ENCODE measurements around the gene POTED.
"Not testable (repeated sequence)": the region's sequence is repeated elsewhere in the genome, so short reads cannot be mapped to it uniquely, and the experiment has no call there.

The POTED gene

DNA sequence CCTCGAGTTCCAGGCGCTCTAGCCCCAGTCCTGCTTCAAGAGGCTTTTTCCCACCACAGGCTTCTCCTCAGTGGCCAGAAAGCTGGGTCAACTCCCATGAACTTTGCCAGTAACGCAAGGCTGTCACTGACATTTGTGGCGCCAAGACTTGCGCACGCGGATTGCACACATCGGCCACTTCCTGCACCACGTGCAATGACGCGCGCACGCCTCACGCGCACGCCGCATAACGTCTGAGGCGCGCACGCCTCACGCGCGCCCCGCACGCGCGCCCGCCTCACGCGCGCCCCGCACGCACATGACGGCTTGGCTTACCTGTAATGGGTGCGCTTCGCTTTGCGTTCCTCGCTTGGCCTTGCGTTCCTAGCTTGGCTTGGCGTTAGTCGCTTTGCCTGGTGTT, at the start of gene POTED:
POTED (plus strand) TSS at position 301 of the 400 bp plus-strand sequence. CDS start 452 bp downstream, outside the sequence.
- not testable (repeated sequence) for H3K27ac Mint-ChIP-seq; H3K9me3 Mint-ChIP-seq; H3K4me3 Mint-ChIP-seq; H3K36me3 Mint-ChIP-seq; DNase-seq (ENCODE audit: low spot score in 2 of 2); ATAC-seq; H3K4me1 Mint-ChIP-seq

DNA sequence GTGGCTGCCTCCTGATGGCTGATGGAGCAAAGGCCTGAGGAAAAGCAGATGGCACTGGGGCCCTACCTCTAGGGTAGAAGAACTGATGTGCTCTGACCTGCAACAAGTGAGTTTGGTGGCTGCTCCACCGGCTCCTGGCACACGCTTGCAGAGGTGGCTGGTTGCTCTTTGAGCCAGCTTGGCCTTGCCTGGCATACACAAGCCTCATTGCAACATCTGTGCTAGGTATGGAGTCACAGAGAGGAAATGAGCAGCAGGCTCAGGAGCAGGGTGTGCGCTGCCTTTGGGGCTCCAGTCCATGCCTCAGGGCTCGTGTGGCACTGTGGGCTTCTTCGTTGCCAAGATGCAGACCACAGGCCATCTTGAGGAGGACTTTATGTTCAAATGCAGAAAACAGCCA, 40.5 kb downstream of the POTED start:
- not testable (repeated sequence) for H3K4me3 Mint-ChIP-seq; ATAC-seq; DNase-seq (ENCODE audit: low spot score in 2 of 2); H3K36me3 Mint-ChIP-seq; H3K4me1 Mint-ChIP-seq; H3K27ac Mint-ChIP-seq; H3K9me3 Mint-ChIP-seq

DNA sequence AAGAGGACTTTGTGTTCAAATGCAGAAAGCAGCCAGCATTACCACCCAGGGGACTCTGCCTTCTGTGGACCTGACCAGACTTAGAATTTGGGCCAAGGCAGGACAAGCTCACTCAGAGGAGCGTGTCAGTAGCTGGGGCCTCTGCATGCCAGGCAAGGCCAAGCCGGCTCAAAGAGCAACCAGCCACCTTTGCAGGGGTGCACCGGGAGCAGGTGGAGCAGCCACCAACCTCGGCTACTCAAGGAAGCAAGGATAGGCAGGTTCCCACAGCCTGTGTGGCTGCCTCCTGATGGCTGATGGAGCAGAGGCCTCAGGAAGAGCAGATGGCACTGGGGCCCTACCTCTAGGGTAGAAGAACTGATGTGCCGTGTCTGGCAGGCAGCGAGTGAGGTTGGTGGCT, 42.2 kb downstream of the POTED start:
- H3K36me3 Mint-ChIP-seq; ATAC-seq; H3K4me3 Mint-ChIP-seq; DNase-seq (ENCODE audit: low spot score in 2 of 2); H3K4me1 Mint-ChIP-seq; H3K27ac Mint-ChIP-seq; H3K9me3 Mint-ChIP-seq: not testable (repeated sequence)
